NCI-H2227 (cell line): ENCODE data around the gene CLIC5.

Source experiments
- DNase-seq: peaks from one replicate; lab custom pipeline; 2025; ENCODE audit not compliant: unreplicated experiment; lab: John Stamatoyannopoulos, UW

CLIC5 gene

DNA sequence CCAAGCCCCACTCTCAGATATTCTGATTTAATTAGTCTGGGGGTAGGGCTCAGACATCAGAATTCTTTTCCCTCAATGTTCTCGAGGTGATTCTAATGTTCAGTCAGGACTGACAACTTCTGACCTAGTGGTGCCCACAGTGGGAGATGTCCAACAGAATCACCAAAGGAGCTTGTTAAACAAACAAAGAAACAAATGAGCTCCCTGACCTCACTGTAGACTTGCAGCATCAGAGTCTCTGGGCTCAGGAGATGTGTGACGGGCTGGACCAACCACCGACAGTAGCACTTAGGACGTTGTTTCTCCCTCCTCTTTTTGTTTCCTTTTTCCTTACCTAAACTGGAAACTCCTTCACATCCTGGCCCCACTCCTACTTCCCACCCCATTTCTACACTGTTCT lies 49.3 kb downstream of the CLIC5 start:
- DNase-seq: no peak

DNA sequence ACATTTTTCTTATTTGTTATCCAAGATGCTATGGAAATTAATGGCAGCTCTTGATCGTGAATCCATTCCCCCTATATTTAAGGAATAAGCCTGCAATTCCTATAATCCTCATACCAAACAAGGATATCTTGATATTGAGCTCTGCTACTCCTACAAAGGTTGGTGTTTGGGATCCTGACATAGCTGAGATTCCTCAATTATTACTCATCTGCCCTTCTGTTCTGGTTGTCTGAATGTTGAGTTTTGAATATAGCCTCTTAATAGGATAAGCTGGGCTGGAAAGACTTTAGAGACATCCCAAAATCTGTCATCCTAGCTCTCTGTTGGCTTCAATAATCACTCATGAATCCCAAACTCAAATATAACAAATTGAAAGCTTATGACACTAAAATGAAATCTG lies 49.9 kb downstream of the CLIC5 start:
- no peak for DNase-seq

DNA sequence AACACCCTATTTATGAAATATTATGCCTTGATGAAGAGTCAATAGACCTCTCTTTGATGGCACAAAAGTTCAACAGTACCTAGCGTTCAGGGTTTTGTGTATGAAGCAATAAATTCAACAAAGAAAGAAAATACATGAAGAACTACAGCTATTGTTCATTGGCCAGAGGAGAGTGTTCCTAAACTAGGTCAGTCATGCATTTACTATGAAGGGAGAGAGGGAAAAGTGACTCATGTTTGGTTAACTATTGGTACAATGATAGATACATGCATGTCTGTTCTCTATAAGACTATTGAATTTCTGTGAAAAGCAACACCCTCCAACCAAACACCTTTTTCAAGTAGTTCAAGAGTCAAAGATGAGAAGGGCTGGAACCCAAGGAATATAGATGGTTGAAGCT lies 50.7 kb downstream of the CLIC5 start:
- DNase-seq: no peak

DNA sequence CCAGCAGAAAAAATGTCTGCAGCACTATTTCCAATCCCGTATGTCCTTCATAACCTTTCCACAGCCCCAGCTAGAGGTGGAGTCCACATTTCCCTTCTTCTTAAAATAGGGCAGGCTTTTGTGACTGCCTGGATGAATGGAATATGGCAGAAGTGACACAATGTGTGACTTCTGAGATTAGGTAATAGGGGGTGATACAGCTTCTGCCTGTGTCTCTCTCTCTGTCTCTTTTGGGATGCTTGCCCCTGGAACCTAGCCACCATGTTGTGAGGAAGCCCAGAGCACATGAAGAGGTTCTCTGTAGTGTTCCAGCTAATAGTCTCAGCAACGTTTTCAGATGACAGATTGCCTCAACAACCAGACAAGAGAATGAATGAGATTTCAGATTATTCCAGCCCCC lies 51.4 kb downstream of the CLIC5 start:
- no peak for DNase-seq

DNA sequence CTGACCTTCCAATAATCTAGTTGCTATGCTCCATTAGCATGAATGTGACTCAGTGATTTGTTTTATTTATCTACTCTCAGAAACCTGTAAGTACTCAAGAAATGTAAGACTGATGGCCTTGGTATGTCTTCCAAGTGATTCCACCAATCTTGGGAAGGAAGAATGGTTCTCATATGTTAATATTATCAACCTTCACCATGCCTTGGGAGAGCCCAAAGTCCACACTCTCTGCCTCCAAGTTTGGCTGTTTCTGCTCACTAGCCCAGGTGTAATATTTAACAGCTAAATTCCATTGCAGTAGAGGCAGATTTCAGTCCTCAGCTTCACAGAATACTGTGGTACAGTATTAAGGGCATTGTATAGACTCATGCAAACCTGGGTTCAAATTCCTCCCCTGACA lies 51.8 kb downstream of the CLIC5 start:
- DNase-seq: no peak

DNA sequence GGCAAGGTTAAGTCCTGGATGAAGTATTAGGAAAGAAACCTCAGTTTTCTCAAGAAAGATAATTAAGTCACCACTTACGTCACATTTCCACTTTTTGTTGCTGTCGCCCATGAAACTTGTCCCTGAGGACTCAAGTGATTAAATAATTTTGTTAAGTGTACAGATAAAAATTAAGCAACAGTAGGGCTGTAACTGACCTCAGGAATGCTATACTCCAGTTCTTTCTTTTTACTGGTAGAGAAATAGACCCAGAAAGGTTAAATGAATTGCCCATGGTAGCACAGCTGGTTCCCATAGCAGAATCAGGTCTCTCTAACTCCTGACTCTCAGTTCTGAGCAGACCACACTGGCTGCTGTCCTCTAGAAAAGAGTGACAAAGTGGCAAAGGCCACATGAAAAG lies 54.5 kb downstream of the CLIC5 start:
- DNase-seq: no peak

DNA sequence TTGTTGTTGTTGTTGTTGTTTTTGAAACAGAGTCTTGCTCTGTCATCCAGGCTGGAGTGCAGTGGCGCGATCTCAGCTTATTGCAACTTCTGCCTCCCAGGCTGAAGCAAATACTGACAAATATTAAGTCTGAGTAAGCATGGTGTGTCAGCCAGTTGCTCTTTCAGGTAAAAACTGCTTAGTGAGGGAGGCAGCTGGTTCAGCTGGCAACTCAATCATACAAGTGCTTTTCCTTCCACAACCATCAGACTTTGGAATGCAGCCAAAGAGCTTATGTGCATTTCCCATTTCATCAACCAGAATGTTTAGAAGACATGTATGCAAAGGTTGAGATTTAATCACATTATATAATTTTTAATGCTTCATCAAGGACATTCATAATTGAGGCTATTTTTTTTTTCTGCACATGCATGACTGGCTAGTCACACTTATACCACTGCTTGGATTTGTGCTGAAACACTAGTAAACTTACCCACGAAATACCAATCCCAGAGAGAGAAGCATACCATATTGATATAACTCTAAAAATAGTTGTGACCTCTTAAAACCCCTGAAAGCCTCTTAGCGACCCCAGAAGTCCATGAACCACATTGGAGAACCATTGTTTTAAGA lies 56.0 kb downstream of the CLIC5 start:
- peak; percentile 66 for DNase-seq

DNA sequence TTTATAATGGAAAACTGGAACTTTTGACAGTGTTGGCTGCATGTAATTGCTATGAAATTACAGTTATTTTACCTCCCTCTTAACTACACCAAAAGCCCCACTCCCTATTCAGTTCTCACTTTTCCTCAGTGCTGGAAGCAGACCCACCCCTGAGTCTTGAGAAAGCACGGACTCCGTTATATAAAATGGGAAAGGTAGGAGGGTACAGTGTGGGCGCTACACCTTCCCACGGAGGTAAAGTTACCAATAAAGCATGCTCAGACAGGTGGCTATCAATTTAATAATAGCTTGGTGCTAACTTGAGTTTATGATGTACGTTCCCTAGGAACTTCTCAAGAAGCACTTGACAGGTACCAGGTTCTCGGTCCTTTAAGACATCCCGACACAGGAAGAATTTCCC lies 59.0 kb downstream of the CLIC5 start:
- no peak for DNase-seq

DNA sequence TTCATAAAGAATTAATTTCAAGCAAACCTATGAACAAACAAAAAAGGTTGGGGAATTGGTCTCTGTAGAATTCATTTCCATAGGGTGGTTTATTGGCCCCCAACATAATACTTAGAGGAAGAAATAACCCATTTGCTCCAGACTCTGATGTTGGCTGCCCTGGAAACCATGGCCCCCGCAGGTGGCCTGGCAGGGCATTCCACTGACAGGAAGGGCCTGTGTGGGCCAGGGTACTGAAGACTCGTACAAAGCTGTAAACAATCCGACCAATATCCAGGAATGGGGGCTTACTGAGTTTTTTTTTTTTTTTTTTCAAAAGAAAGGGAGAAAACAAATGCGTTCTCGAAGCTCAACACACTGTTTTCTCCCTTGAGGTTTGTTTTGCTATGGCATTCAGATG lies 59.5 kb downstream of the CLIC5 start:
- no peak for DNase-seq

DNA sequence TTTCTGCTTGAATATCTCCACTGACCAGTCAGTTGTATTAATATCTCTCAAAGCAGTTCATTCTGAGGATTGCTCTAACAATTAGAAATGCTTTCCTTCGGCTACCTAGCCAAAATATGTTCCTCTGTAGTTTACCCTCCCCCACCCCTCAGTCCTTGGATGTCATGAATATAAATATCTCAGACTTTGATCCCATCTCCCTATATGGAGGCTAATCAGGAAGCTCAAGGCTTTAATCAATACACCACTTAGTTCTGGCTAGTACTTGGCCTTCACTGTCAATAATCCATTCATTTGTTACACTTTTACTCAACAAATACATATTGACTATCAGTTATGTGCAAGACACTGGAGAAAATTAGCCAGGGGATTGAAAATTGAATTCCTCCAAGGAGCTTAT lies 60.1 kb downstream of the CLIC5 start:
- no peak for DNase-seq

DNA sequence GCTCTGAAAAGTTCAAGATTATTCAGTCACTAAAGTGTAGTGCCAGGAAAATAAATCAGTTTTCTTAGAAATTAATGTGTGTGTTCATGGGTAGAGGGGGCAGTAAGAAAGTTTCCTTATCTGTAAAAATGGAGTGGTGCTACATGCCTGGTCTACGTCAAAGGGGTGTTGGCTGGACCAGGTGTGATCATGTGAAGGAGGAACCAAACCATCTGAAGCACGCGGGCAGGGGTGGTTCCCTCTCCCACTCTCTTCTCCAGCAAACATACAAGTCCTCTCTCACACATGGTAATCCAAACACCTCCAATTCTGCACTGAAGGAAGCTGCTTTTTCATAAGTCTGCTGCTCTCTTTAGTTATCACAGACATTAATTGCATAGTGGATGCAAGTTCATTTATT lies 63.1 kb downstream of the CLIC5 start:
- DNase-seq: no peak

DNA sequence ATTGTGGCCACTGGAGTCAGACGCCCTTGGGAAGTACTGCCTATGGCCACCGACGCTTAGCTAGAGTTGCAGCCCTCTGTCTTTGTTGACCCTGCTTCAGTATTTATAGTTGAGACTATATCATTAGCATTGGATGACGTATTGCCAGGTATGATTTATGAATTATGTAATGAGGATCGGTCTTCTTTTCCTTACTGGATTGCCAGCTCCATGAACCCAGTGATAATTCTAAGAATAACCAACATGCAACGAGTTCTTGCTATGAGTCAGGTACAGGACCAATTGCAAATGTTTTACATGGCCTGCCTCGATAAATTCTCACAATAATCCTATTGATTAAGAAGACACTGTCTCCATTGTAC lies 63.5 kb downstream of the CLIC5 start:
- no peak for DNase-seq

DNA sequence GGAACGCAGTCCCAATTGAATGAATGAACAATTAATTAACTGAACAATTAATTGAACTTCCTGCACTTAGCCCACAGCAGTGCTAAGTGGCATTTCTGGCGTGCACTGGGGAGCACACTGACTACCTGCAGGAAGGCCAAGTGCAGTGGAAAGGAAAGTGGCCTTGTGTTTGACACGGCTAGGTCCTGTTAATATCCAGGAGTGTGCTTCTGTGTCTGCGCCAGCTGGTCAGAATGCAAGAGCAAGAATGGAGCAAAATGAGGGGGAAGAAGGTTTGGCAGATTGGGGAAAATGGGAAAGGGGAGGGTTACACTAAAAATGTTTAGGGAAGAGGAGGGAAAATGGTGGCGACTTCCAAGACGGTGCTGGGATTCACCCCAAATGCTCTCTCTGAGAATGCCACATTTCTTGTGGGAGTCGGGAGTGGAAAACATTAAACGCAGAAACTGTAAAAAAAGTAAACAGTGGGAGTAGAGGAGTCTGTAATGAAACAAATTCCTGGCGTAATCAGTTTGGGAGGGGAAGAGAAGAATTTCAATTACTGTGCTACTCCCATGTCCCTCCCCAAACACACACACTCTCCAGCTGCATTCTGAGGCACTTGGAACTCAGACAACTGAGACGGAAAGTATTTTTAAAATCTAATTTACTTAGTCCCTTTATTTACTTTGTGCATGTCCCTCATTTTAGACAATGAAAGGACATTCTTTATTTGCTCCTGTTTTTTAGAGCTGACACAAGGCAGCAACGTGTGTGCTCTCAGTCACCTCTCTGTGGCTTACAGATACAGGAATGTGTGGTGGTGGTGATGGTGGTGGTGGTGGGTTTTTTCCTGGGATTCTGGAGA lies 64.1 kb downstream of the CLIC5 start:
- DNase-seq: no peak

DNA sequence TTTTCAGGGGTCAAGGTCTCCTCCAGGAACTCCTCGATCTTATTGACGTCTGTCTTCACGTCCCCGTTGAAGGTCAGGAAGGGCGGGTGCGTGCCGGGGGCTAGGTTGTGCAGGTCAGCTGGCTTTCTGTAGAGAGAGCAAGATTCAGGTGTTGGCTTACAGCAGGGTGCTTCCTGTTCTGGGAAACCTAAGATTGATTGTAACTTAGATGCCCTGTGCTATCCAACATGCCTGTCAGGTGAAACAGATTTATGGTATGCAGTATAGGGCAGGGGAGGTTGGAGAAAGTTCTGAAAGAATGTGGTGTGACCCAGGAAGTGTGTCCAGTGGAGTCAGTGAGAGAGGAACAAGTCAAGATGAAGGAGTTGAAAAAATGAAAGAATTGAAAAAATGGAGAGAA lies 66.4 kb downstream of the CLIC5 start:
- no peak for DNase-seq

DNA sequence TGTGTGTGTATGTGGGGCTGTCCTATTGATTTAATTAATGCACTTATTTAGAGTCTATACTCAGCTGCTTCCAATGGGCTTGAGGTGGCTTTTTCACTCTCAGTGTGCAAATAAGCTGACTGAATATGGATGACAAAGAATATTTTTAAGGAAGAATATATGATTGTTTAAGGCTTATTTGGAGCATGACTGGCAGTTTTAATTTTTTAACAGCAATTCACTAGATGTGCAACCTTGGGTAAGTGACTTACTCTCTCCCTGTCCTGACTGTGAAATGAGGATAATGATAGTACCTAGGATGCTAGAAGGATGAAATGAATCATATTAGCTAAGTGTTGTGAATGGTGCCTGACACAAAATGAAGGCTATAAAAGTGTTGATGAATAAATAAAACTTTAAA lies 67.9 kb downstream of the CLIC5 start:
- no peak for DNase-seq

DNA sequence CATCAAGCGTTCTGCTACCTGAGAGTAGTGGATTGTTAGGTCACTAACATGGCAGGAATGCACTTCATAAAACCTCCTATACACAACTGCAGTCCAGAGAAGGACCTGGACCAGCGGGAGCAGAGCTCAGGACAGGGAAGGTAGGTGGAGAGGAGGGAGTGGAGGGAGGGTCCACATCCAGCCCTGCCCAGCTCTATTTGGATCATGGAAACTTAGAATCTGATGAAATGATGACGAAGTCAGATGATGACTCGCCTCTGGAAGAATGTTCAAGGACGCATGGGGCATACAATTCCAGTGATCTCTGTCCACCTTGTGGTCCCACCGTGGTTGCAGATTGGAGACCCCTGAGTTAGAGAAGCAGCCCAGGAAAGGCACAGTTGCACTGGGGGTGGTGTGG lies 68.8 kb downstream of the CLIC5 start:
- no peak for DNase-seq

DNA sequence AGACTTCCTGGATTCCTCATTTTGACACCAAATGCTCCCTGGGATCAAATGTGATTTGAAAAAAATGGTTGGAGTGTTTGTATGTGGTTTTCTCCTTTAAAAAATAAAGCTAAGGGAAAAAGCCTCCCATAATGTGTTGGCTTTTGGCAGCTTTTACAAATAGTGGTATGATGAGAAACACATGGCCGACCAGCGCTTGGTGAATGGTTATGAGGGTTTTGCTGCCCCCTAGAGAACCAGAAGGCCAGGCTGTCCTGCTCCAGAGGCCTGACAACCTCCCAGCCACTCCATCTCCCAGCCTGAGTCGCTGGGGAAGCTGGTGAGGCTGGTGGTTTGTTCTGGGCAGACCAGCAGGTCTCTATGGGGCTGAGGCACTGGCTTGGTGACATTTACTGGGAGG lies 69.3 kb downstream of the CLIC5 start:
- no peak for DNase-seq

DNA sequence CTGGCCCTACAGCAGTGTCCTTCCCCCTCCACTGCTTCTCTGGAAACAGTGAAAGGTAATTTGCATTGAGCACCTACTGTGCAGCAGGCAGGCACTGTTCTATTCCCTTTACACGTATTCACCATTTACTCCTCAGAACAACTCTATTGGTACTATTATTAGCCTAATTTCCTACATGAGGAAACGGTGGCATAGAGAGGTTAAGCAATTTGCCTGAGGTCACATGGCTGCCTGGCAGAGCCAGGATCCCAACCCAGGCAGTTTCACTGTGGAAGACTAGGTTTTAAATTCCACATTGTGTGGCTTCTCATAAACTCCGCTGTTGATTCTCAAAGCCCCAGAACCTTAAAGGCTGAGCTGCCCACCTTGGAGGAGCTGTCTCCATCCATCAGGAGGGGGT lies 72.7 kb downstream of the CLIC5 start:
- DNase-seq: no peak

DNA sequence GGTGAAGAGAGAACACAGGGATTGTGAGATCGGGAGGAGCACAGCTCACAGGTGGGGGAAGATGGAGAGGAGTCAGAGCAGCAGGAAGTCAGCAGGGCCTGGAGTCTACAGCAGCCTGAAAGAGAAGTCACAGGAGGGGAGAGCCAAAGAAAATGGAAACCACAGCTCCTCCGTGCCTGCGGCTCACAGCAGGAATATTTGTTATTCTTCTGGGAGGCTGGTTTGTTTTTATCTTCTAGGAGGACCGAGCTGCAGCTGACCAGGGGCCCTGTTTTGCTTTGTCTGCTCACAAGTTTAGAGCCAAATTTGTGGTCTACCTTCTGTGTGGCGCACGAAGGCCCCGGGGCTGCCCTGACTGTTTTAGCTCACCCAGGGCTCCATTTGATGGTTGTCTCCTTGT lies 81.8 kb downstream of the CLIC5 start:
- no peak for DNase-seq

DNA sequence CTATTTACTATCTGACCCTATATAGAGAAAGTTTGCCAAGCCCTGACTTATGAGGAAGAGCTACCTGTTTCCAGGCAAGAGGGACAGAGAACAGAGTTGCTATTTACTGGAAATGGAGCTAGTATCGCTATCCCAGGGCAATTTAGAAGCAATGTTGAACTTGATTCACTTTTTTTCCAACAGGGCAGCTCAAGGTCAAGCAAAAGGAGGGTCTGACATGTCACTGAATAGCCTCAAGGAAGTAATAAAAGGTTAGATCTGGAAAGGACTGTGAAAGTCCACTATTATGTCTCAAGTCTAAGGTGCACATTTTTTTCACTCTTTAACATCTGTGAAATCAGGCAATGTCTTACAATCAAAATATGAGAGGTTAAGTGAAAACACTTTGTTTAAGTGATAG lies 84.4 kb downstream of the CLIC5 start:
- no peak for DNase-seq

DNA sequence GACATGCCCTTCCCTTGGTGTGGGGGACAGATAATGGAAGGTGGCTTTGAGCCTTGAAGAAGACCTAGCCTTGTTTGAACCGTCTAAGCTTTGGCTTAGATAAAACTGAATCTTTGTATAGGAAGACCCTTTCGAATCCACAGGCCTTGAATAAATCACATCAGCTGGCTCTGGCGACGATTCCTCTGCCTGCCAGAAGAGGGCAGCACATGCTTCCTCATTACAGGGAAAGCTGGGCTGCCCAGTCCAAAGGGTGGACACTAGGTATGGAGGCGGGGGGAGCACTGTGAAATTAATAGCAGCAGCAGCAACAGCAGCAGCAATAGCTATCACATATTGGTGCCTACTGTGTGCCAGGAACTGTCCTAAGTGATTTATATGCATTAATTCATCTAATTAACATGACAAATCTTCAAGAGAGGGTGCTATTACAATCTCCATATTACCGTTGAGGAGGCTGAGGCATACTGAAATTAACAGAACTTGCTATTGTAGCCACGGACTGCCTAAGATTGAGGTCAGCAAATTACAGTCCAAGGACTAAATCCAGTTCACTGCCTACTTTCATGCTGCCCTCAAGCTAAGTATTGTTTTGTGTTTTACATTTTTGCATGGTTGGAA lies 85.1 kb downstream of the CLIC5 start:
- peak; percentile 78 for DNase-seq
